ENCODE data around the gene IFNA7.
"Not testable (repeated sequence)": the region's sequence is repeated elsewhere in the genome, so short reads cannot be mapped to it uniquely, and the experiment has no call there.

Gene IFNA7

DNA sequence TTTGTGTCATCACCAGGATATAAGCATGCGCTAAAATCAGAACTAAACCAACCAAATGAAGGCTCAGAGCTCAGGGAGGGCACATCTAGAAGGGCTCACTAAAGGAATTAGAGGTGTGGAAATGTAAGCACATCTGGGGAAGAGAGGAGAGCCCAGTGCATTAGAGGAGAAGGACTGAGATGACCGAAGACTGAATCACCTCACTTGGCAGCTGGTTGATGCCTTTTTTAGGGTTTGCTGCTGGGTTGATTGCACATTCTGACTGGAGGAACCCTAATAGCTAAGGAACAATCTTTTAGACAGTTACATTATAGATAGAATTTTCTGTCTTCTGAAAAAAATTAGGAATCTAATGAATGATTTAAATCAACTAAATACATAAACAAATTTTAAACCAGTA lies 27.3 kb downstream of the IFNA7 start:
- DNase-seq, result no peak

DNA sequence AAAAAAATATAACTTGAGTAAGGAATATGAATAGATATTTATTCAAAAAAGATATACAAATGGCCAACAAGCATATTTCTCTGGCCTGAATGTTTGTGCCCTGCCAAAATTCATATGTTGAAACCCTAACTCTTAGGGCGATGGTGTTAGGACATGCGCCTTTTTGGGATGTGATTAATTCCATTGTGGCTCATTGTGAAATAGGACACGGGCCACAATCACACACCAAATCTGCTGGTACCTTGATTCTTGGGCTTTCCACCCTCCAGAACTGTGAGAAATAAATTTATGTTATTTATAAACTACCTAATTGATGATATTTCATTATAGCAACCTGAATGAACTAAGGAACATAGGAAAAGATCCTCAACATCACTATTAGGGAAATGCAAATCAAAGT lies 29.8 kb downstream of the IFNA7 start:
- DNase-seq, result no peak

DNA sequence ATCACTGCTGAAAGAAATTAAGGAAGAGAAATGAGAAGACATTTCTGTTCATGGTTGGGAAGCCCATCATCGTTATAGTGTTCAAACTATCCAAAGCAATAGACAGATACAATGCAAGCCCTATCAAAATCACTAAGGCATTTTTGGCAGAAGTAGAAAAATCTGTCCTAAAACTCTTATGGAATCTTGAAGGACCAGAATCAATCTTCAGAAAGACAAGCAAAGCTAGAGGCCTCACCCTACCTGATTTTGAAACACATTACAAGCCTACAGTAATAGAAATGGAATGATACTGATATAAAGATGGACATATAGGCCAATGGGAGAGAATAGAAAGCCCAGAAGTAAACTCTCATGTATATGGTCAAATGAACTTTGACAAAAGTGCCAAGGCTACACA lies 30.7 kb downstream of the IFNA7 start:
- no peak for DNase-seq

DNA sequence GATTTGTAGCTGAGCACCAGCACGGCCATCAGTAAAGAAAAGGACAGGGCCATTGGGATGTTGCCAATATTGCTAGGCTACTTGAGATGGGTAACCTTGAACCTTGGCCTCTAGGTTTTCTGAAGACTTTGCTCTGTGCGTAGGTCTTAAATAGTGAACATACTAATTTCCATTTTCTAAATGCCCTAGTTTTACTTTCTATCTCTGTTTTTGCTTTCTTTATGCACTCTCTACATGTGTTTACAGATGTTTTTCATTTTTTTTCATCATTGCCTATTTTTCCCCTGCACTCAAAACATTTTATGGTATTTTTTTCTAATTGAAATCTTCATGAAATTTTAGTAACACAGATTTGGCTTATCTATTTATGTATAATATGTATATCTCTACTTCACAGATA lies 35.4 kb downstream of the IFNA7 start, which contains the start of gene IFNA21:
IFNA21 (minus strand) TSS at position 101 of the 400 bp plus-strand sequence; CDS start at position 53, 48 bp downstream.
- not testable (repeated sequence) for DNase-seq

DNA sequence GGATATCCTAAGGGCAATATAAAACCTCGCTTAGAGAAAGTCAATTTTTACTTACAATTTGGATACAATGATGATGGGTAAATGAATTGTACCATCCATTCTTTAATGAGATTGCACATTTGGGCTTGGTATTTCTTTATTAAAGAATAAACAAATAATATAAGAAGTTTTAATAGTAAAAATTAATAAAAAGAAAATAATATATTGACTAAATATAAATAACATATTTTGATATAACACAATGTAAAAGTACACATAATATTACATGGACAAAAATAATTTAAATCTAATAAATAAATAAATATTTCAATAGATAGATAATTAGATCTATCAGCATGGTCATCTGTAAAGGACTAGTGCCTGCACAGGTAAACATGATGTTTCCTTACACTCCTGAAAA lies 36.5 kb downstream of the IFNA7 start:
- no peak for DNase-seq

DNA sequence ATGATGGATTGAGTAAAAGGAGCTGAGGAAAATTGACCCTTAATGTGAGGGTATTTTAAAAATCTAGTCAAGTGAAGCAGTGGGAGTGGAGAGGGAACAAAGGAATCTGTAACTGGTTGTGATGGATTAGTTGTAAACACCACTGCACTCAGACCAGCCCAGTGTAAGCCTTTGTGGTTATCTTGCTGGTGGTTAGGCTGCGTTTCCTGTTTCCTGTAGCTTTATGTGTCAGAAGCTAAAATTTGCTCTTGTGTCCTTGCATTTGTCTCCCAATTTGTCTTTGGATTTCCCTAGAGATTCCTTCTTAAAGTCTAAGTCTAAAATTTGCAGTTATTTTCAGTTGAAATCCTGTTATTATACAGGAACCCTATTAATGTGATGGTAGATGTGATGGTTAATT lies 41.8 kb downstream of the IFNA7 start:
- DNase-seq, result no peak

DNA sequence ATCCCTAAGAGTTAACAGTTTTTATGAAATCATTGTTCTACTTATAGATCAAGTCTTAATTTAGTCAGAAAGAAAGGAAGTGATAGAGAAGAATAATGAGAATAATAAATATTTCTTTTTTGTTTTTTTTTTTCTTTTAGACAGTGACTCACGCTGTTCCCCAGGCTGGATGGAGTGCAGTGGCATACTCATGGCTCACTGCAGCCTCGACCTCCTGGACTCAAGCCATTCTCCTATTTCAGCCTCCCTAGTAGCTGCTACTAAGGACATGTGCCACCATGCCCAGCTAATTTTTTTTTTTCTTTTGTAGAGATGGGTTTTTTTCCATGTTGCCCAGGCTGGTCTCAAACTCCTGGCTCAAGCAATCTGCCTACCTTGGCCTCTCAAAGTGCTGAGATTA lies 46.5 kb downstream of the IFNA7 start:
- no peak for DNase-seq

DNA sequence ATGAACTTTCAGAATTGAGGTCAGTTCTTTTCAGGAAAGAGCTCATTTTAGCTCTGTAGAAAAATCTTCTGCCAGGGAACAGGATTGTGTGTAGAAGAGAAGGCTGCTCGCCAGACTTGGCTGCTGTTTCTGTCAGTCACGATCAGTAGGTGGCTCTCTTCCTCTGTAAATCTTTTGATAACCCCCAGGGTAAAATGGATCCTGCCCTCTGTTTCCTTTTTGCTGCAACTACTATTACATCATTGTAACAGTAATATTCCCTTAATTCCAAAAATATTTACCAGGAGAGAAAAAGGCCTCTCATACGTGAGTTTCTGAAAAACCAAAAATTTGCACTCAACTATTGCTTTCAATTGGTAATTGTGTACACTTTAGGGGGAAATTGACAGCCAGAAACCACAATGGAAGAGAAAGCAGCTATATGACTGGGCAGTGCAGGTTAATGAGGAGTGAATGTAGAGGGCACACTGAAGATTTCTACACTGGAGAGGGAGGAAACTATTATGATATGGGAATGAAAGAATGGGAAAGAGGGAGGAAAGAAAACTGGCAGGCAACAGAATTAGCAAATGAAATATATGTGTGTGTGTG lies 47.9 kb downstream of the IFNA7 start:
- DNase-seq, result no peak

DNA sequence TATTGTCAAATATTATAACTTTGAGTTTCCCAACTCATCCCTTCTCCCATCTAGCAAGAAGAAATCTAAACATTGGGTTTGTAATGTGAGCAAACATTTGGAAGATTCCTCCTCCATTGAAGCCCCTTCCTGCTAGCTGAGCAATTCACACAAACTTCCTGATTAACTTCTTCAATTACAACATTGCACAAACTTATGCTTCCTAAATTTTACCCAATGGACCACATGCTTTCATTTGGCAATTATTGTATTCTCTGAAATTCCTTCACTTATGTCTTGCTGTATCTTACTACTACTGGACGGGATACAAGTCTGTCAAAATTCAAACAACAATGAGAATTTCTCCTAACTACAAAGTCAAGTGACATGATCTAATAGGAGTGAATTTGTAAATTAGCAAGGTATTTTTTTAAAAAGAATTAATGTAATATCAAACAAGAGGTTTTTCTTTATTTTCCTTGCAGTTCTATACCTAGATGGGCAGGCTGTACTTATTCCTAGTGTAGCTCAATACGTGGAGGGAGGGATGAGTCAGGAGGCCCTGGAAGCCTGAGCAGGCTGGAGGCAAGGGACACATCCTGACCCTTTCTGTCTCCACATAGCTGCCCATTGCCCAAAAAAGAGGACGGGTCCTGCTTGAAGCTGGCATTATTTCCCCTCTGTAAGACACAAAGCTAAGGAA lies 48.5 kb downstream of the IFNA7 start:
- DNase-seq, result no peak

Data from NCI-H1105 treated with DMSO at 0.1 percent for 48 hours (cell line).